GM18868 (cell line): ENCODE results near the gene TXNL4A.
A peak's percentile ranks its signal among the peaks of the same experiment; 100 is the strongest.

Source experiments
- ATAC-seq: cut with Tn5 transposase; IDR thresholded peaks from one replicate; pipeline ENCODE4 v1.9.1; 2021; ENCODE audit warnings: mild to moderate bottlenecking, moderate library complexity; ENCODE audit not compliant: unreplicated experiment

Gene TXNL4A

DNA sequence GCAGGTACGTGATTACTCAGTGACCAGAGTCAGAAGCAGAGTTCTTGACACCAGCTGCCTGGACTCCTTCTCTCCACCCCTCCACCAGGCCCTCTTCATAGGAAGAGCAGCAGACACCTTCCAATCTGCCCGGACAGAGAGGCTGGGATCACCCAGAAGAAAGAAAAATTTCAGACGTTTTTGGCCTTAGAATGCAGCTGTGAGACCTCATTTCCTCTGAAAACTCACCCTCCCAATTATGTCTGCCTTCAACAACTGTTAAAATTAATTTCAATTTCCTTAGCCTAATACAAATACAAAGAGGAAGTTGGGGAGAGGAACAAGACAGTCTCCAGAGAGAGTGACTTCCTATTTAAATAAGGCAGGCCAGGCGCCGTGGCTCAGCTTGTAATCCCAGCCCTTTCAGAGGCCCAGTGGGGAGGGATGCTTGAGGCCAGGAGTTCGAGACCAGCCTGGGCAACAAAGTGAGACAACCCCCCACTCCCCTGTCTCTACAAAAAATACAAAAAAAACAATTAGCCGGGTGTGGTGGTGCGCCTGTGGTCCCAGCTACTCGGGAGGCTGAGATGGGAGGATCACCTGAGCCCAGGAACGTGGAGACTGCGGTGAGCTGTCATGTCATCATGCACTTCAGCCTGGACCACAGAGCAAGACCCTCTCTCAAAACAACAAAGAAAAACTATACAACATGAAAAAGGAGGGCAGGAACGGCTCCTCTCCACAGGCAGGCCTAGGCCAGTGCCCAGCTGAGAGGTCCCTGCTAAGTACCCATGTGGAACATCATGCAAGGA is 38.5 kb downstream of the TXNL4A start:
- no peak for ATAC-seq

DNA sequence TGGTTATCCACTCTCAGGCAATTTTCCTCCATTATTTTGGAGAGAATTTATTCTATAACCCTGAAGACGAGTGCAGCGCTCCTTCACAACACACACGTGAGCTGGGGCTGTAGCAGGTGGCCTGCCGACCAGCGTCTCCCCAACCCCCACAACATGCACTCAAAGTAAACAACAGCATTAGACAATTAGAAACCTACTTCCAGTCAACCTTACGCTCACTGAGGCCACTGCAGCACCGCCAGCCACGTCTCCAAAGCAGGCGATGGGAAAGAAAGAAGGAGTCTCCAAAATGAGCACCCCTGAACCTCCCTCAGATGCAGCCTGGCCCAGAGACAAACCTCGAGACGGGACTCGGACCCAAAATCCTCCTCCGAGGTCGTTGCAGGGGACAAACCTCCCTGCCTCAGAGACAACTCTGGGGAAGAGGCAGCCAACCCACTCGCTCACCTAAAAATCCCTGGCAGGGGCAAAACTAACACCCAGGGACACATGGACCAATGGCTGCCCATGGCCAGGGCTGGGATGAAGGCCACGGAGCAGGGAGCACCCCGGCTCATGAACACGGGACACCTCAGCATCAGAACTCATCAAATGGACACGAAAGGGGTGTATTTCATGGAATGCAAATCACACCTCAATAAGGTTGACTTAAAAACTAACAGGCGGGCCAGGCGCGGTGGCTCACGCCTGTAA is 39.5 kb downstream of the TXNL4A start:
- ATAC-seq = no peak

DNA sequence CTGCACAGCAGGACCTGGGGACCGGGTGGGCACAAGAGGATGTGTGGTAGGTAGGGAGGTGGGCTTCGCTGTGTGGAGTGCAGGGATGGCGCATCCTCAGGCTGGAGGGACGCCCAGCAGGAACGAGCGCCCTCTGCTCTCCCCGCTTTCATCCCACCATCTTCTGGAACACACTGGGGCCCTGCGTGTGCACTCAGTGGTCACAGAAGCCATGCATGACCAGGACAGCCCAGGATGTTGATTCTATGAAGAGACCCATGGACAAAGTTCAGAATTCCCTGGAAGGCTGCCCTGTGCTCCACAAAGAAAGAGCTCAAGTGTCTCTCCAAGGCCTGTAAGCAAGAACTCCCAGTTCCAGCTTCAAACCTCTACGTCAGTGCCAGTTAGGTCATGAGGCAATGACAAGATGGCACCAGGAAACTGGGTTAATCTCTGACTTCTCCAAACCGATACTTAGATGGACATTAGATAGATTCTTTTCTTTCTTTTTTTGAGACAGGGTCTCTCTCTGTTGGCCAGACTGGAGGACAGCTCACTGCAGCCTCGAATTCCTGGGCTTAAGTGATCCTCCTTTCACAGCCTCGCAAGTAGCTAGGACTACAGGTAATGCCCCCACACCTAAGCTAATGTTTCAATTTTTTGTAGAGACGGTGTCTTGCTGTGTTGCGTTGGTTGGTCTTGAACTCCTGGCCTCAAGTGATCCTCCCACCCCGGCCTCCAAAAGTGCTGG is 40.3 kb downstream of the TXNL4A start:
- no peak for ATAC-seq

DNA sequence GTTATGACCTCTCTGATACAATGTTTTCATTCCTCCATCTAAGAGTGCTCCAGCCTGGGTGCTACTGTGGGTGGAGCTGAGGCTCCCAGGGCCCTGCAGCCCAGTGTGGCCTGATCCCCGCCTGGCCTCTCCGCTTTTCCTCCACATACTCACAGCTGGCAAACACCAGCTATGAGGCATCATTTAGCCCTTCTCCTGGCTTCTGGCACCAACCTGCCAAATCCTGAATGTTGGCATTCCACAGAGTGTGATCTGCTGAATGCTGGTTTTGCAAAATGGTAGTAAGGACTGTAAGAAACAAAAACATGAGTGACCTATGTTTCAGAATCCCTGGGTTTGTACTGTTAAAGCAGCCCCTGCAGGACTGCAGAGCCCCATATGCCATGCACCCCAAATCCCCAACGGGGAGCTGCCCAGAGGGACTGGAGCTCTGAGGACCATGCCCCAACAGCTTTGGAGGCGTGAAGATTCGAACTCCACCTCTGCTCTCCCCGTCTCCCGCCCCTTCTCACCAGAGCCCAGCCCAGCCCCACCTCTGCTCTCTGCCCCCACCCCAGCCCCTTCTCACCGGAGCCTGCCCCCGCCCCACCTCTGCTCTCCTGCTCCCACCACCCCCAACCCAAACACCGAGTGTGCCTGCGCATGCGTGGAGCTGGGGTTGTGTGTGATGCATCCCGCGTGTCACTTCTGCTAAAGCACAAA is 41.2 kb downstream of the TXNL4A start:
- no peak for ATAC-seq

DNA sequence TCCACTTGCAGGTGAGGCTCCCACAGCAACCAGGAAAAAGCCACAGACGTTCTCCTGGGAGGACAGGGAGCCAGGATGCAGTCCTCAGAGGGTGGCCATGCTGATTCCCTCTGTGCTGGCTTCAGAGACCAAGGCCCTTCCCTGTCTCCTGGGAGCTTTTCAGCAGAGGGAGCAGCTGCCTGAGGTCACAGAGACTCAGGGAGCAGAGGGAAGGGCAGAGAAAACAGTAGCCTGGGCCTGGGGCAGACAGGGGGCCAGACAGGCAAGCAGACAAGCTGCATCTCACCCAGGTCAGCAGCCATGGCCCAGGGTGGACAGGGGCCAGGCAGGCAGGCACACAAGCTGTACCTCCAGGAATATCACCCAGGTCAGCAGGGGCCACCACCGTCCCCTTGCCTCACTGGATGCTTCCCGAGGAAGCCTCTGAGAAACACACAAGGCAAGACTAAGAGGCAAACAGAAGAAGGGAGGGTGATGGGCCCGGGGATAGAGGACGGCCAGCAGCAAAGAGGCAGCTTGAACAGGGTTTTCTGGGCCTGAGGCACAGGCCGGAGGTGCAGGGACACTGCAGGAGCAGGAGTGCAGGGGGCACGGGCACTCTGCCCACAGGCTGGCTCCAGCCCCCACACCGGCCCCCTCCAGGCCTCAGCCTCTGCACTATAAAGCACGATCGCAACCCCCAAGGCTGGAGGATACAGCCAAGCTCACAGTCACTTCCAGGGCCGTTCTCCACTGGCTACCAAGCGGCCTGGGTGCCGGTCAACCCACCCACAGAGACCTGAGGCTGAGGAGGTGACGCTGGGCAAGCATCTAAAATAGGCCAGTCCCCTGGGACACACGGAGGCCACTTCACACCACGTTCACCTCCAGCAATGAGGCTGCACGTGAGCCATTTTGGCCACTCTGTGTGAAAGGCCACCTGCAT is 43.0 kb downstream of the TXNL4A start:
- ATAC-seq = no peak

DNA sequence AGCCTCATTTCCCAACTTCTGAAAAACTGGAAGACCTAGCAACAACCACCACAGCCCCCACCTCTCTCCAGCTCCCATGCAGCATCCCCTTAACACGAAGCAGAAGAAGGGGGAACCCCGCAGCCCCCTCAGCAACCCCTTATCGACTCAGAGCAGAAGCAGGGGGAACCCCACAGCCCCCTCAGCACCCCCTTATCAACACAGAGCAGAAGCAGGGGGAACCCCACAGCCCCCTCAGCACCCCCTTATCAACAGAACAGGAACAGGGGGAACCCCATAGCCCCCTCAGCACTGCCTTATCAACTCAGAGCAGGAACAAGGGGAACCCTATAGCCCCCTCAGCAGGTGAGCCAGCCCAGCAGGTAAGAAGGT is 43.6 kb downstream of the TXNL4A start:
- peak; percentile 33 for ATAC-seq

DNA sequence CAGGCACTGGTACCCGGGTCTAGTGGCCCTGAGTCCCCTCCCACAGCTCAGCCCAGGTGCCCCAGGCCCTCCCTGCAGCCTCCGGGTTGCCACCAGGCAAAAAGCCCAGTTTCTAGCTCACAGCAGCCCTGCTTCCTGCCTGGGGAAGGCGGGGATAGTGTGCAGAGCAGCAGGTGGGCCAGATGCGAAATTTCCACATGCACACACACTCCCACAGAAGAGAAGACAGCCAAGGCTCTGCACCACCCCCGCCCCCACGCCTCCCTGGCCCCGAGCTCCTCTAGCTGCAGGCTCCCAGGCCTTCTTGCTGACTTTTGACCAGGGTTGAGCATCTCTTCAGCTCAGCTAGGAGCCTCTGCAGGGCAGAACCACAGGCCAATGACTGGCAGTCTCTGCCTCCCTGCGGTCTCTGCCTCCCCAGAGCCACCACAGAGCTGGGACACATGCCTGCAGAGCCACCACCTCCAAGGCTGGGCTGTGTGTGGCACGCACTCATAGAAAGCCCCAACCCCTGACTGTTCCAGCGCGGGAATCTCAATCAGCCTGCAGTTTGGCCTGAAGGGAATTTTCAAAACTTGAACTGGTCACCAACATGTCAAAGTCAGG is 44.1 kb downstream of the TXNL4A start:
- peak; percentile 84 for ATAC-seq

DNA sequence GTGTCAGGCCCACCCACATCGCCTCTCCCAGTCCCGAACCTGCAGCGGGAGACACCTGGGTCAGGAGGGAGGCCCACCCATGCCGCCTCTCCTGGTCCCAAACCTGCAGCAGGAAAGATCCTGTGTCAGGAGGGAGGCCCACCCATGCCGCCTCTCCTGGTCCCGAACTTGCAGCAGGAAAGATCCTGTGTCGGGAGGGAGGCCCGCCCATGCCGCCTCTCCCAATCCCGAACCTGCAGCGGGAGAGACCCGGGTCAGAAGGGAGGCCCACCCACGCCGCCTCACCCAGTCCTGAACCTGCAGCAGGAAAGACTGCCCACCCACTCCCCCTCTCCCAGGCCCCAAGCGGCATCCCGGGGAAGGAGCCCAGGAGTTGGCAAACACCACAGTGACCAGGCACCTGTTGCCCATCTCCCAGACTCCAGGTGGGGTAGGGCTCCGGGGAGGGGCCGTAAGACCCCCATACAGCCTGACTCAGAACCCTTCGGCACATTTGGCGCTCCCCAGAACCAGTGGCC is 44.7 kb downstream of the TXNL4A start:
- no peak for ATAC-seq

DNA sequence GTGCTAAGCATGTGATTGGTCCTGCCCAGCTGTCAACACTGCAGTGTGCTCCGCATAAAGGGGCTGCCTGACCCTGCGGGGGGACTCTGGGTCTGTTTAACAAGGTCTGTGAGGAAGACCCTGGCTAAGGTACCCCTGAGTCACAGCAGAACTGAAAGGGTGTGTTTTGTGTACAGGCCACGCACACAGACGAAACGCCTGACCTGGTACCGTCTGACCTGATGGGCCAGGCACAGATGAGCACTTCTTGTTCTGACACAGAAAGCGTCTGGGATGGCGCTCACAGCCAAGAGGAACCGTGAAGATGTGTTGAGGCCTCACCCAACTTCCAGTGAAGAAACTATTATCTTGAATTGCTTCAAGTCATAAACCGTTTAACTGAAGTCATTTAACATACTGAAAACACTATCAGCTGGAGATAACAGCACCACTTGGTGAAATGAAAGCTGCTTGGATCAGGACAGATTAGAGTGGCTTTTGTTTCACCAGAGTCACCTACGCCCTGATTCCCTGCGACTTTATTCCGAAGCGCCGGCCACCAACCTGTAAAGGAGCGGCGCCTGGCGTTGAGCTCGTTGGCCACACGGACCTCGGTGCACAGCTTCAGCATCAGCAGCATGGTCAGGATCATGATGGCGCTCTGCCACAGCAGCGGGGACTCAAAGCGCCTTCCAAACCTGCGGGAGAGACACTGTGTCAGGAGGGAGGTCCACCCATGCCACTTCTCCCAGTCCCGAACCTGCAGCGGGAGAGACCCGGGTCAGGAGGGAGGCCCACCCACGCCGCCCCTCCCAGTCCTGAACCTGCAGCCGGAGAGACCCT is 45.4 kb downstream of the TXNL4A start:
- ATAC-seq = no peak

DNA sequence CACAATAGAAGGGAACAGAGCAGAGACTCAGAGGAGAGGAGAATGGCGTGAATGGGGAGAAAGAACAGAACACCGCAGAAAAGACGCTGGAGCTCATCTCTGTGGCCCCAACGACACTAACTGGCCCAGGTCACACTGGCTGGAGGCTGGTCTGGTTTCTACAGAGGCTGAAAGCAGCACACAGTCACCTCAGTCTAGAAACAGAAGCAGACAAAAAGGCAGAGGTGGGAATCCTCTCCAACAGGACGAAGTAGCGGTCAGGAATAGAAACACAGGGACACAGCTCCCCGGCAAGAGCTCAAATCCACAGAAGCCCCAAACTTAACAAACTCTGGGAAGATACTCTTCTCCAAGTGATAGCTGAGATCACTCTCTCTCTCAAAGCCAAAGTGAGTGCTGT is 46.2 kb downstream of the TXNL4A start:
- ATAC-seq = no peak

DNA sequence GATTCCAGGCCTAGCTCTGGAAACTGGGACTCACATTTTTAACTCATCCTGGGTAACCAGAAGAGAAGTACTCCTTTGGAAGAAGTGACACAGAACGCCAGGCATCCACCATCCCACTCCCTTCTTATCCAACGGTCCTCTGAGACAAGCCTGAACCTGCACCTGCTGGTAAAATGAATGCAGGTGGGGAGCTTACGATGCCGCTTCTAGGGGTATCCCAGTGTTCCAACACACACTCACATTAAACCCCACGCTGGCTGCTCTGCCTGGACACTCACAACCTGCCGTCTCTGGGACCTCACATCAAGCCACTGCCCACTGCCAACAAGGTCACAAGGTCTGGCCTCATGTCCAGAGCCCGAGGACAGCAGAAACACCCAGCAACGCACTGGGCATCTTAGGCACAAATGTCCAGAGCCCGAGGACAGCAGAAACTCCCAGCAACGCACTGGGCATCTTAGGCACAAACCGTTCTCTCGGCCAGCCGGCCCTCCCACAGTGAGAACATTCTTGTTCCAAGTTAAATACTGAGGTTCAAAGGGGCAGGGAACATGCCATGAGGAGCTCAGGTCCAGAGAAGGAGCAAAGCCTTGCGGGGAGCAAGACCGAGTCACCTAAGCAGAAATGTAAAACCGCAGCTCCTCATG is 46.8 kb downstream of the TXNL4A start:
- ATAC-seq = no peak

DNA sequence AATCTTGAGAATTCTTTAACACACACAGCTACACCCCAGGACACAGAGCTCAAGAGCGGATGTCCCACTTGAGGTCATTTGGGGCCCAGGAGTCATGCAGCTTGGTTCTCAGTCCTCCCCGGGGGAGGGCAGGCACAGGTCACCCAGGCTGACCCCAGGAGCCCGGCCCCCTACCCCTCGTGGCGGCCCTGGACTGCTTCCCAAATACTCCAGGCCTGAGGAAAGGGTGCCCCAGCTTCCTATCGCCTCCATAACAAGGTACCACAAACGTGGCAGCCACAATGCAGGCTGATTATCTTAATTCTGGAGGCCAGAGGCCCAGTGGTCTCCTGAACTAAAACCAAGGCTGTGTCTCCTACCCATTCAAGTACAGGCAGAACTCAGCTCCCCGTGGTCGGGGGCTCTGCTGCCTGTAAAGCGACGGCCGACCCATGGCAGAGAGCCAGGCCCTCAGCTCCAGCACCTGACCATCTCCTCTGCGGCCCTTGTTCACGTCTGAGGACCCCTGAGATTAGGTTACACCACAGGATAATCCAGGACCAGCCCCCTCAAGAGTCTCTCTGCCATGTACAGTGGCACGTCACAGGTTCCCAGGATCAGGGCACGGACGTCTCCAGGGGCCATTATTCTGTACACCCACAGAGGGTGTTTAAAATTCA is 47.4 kb downstream of the TXNL4A start:
- no peak for ATAC-seq

DNA sequence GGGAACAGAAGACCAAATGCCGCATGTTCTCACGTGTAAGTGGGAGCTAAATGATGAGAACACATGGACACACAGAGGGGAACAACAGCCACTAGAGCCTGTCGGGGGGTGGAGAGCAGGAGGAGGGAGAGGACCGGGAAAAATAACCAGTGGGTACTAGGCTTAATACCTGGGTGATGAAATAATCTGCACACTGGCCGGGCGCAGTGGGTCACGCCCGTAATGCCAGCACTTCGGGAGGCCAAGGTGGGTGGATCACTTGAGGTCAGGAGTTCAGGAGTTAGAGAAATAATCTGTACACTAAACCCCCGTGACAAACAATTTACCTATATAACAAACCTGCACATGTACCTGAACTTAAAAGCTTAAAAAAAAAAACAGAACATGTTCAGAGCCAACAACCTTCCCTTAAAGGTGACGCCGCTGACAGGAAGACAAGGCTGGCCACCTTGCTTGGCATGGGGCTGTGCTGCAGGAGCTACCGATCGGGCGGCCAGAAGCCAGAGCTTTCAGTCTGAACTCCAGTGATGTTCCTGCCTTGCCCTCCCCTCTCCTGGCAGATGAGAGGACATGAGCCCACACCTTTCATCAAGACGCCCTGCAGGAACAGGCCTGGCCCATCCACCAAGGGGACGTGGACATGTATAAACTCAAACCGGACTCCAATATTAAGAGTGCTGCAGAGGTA is 48.1 kb downstream of the TXNL4A start:
- ATAC-seq = no peak

DNA sequence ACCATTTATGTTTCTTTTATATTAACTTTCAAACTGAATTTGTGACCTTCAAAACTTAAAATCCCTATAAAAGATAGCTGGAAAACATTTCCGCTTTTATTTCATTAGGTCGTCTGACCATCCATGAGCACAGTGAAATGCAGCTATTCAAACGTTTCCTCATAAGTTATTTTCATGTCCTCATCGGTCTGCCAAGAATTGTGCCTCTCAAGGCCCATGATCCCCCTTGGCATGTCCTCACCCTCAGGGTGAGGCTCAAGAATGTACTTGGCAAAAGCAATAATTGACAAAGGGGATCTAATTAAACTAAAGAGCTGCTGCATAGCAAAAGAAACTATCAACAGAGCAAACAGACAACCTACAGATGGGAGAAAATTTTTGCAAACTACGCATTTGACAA is 49.3 kb downstream of the TXNL4A start:
- no peak for ATAC-seq

DNA sequence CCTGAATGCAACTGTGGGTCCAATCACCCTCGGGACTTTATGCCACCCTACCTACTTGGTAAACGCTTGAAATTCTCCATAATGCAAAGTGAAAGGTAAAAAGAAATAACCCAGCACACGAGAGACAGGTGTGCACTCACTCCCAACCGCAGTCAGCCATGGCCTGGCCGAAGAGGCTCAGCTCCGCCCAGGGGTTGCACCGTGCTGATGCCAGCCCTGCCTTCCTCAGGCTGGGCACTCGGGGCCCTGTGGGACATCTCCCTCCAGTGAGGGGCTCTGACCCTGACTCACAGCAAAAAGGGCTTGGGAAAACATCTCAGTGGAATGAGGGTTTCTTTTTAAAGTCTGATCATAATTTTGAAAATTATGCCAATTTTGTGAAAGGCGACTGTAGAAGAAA is 50.2 kb downstream of the TXNL4A start:
- no peak for ATAC-seq

DNA sequence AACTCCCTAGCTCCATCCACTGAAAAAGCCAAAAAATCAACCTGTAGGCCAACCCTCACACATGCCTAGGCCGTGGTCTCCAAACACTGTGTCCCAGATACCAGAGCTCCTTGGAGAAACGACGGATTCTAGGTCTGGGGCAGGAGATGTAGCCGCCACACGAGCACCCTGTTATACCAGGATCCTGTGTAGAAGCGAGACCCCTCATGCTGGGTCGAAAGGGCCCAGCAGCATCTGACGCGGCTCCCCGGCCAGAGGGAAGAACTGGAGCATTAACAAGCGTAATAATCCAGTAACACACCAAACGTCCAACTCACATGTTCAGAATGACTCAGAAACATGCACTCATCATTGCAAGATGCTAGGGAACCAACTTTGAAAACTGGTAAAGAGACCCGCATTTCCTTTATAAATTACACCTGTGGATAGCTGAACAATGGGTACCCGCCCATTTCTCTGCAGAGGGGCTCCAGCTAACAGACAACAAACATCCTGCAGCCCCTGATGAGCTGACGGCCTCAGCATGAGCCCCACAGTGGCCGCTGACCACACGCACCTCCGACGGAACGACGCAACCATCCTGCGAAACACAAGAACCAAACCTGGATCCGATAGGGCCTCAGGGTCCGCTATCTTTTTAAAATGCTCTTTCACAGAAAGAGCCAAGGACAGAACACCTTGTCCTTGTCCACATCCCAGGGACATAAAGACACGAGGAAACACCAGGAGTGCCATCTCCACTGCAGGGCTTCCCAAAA is 51.1 kb downstream of the TXNL4A start:
- no peak for ATAC-seq
